Colon (tissue), 2 donors: ENCODE data around the gene CFAP65.

Experiments
- FAIRE-seq: peaks from 2 replicates; lab custom pipeline; 2012; peaks lifted over from hg19 to GRCh38; lab: Jason Lieb, UNC
- donor health status: control.
- donor health status: control.

The CFAP65 gene

DNA sequence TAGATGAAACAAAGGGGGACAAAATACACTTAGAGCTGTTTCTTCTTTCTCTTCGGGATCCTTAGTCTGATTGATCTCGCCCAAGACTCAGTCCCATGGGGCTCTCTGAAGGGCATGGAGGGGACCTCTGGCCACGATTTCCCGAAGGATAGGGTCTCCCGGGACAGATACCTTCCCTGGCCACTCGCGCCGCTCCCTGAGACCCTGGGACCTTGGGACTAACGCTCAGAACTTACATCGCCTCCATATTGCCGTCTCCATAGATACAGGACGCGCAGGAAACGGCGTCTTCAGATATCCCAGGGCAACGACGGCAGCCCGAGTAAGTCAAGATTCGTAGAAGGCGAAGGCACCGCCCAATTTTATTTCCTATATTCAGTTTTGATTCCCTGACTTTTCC lies at the start of gene CFAP65:
Gene CFAP65, minus strand, starts transcription at position 265 of the 400 bp plus-strand sequence. CDS start 2,468 bp downstream, outside the sequence.
- FAIRE-seq, result no peak

DNA sequence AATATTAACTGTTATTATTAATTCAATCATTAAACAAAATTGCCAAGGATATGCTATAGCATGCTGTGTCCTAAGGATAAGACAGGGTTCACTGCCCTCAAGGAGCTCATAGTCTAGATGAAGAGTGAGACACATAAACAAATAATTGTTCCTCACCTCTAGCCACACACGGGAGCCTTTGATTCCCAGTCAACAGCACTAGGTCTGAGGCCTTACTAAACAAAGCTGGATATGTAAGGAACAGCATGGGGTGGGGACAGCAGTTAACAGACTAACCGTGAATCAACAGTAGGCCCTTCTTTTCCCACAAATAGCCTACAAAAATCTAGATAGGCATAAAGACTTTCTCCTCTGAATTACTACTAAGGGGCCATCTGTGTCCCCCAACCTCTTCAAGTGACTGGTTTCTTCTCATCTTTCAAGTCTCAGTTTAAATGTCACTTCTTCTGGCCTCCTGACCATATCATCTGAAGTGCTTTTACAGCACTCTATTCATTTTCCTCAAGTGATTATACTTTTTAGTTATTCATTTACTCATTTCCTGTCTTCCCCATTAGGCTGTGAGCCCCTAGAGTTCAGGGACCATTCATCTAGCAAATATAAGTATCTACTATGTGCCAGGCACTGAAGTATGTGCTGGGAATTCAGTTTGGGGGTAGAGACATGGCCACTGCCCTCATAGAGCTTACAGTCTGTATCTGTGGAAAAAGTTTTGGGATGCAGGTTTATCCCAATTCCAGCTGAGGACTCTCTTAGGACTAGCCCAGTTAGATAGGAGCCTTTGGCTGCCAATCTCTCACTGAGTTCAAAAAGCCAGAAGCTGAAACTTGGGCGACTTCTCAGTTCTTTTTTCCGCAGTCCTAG lies 49.4 kb upstream of the CFAP65 start:
- no peak for FAIRE-seq

- no peak for FAIRE-seq
Measured at GRCh38 chr2:219089330-219089729, 48.0 kb upstream of the CFAP65 start.

- FAIRE-seq, result no peak
Measured at GRCh38 chr2:219087848-219088247, 46.5 kb upstream of the CFAP65 start.

DNA sequence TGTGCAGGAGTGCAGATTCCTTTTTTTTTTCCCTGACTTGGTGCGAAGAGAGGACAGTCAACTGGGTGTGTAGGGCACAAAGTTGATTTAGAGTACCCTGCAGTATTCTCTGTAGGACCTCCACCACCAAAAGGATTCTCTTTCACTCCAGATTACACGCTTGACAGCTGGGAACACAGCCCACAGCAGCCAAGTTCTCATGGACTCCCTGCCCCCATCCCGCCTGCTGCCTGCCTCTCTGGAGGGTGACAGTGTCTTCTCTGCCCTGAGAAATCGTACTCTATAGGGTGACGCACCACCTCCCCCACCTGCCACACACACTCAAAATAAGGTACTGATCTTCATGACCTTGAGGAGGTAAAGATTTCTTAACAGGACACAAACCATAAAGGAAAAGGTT lies 46.0 kb upstream of the CFAP65 start:
- no peak for FAIRE-seq

- FAIRE-seq, result no peak
Measured at GRCh38 chr2:219086196-219086595, 44.9 kb upstream of the CFAP65 start.

DNA sequence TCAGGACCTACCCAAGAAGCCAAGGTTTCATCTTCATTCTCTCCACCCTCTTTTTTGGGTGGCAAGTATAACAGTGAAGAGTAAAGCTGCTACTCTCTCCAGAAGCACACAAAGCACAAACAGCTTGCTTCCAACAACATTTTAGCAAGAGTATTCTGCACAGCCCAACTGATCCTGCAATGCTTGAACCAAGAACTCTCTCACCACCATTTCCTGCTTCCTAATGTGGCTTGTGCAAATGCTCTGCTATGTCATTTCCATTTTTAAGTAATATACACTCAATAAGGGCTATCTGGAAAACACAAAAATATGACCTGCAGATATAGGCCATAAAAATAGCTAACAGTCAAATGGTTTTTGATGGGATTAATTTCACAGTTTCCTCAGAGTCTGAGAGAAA lies 43.5 kb upstream of the CFAP65 start:
- no peak for FAIRE-seq

- FAIRE-seq, result no peak
Measured at GRCh38 chr2:219082332-219082958, 41.1 kb upstream of the CFAP65 start.

DNA sequence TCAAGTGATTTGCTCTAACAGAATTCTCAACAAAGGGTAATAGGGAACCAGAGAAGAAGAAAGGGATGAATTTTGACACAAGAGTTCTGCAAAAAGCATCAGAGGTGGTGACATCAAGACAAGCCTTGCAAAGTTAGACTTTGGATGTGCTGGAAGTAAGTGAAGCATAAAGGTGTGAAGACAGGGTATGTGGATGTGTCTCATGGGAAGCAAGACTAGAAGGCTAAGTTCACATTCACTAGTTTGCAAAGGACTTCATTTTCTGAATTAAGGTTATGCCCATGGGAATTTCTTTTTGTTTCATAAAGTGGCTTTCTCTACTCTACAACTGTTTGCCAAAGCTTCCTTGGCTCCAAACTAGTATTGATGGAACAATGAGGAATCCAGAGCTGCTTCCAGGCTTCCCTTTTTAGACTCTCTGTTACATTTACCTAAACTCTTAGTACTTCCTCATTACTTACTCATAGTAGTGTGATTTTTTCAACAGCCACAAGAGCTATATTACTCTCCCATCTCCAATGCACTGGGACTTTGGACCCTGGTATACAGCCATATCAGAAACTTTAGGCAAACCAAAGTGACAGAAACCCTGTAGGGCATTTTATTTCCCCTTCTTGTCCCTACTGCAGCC lies 40.5 kb upstream of the CFAP65 start:
- FAIRE-seq, result no peak

GRCh38 chr2:219081096-219081495 lies 39.8 kb upstream of the CFAP65 start:
- FAIRE-seq, result no peak

DNA sequence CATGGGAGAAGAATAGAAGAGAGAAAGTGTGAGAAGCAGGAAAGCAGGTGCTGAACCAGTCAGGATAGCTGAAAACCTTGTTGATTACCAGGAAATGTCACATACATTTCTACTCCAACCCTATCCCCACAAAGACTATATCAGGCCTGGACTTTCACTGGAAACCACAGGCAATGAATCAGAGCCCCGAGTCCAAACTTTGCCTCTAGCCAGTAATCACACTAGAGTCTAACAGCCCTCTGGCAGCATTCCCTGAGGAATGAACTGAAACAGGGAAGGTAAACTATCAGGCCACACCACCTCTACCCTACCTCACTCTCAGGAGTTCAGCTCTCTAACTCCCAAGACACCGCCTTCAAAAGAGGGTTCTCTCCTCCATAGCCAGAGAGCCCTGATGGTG lies 38.1 kb upstream of the CFAP65 start:
- FAIRE-seq, result no peak

GRCh38 chr2:219078951-219079350 lies 37.6 kb upstream of the CFAP65 start:
- no peak for FAIRE-seq

GRCh38 chr2:219078126-219078525 lies 36.8 kb upstream of the CFAP65 start:
- no peak for FAIRE-seq

DNA sequence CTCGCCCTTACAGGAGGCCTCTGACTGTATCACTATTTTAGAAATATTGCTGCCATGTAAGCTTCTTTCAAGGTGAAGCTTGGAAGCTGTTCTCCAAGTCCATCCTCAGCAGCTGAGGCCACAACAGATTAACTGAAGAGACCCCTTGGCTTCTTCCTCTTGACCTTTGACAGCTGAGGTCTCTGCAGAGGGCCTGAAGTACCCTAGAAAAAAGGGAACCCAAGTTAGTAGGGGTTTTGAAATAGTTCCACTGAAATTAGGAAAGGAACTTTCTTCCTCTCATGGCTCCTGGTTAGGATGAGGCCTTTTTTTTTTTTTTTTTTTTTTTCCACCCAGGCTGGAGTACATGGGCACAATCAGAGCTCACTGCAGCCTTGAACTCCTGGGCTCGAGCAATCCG lies 34.9 kb upstream of the CFAP65 start:
- FAIRE-seq, result no peak

DNA sequence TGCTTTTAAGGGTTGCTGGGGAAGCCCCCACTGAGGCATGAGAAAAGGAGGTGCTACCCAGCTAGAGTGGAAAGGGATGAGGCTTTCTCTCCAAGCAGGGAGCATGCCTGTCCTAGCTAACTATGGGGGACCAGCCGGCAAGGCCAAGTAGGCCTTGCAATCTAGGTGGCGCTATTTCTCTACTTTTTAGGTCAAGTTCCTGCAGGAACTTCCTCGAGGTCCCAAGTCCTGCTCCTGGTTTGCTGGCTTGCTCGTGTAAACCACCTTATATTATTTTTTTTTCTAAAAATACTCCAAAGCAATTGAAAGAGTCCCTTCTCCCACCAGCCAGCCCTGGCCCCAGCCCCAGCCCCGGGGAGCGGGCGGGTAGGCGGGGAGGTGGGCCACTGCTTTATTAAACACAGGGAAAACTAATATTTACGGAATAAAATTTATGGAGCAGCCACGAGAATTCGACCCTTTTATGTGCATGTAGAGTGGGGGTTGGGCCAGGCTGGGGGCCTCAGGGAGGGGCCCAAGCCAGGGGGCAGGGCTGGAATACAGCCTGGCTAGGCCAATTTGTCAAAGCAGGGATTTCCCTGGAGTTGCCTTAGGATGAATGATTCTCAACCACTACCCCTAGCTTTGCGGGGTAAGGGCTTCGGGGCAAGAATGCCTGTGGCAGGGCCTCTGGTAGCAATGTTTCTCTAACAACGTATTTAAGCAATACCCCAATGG lies 32.3 kb upstream of the CFAP65 start:
- no peak for FAIRE-seq

- FAIRE-seq, result no peak
Measured at GRCh38 chr2:219072741-219073250, 31.5 kb upstream of the CFAP65 start.

- no peak for FAIRE-seq
Measured at GRCh38 chr2:219071131-219071816, 30.0 kb upstream of the CFAP65 start.

- FAIRE-seq, result no peak
Measured at GRCh38 chr2:219065484-219065883, 24.2 kb upstream of the CFAP65 start.

GRCh38 chr2:219062081-219062480 lies 20.8 kb upstream of the CFAP65 start:
- FAIRE-seq, result no peak

DNA sequence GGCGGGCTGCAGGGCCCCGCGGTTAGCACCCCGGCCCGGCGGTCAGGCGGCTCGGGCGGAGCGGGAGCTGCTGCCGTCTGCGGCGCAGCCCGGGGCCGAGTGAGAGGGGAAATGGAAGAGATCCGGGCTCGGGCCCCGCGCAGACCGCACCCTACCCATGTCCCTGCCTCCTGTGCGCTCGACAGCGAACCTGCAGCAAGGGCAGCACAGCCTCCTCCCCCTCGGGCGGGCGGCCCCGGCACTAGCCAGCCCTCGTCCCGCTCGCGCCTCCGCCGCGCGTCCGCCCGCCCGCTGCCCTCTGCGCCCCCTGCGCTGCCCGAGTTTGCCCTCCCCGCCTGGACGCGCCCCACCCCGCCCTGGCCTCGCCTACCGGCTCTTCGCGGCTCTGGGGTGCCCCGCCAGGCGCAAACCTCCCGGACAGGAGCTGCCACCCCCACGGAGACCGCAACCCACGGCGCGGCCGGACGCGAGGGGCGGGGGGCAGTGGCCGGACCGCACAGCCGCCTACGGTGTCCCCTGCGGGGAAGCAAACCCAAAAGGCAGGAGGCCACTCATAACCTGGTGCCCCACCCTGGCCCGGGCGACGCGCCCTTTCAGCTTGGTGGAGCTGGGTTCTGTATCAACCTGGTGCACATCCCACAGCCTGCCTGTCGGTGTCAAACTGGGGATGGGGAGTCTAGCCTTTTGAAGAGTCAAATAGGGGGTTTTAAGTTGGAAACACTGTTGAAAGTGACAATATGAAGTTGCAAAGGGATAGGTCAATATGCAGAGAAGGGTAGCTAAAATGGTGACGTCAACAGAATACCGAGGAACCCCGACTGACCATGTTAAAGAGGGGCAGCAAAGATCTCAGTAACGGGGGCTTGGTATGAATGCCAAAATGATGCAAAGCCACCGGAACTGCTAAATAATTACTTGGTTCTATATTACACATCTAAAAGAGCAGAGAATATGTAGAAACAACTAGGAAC lies 19.8 kb upstream of the CFAP65 start, which contains the start of gene IHH:
Gene IHH, minus strand, starts transcription at position 101 of the 971 bp plus-strand sequence. CDS start 454 bp downstream, outside the sequence.
- FAIRE-seq, result no peak
